Caco-2 (cell line): ENCODE measurements around the gene CCR3. TPM values are rescaled to one million over a fixed set of nuclear protein-coding genes. Genes with fewer than 3 reads are reported as not detected.

Experiments used
- BruUV-seq: library from RNA; stranded (reverse); fragments of 400-500 nt; replicated peaks from 2 replicates; lab custom pipeline; 2021; lab: Mats Ljungman, UMichigan
- CTCF ChIA-PET: fragments of 300-600 bp; sonication (Branson Sonifier 250); formaldehyde crosslinking; loops from one replicate; lab custom pipeline; 2022; ENCODE audit warnings: antibody characterized with exemption; lab: Charles Lee
- POLR2A ChIA-PET: fragments of 300-600 bp; sonication (Branson Sonifier 250); formaldehyde crosslinking; loops from one replicate; lab custom pipeline; 2022; ENCODE audit warnings: antibody characterized with exemption; lab: Charles Lee
- DNase-seq, 2 experiments: peaks; one replicate each; pipeline versions ENCODE4 v3.0.0 to v3.0.0-alpha.2; 2020 to 2022
- H3K27me3 ChIP-seq: replicated peaks from 2 replicates; pipeline ENCODE4 v1.6.0; 2011; ENCODE audit warnings: low read length; ENCODE audit not compliant: control insufficient read depth, insufficient read depth
- H3K36me3 ChIP-seq: 2 replicates; pipeline ENCODE4 v1.5.1; 2011; ENCODE audit warnings: low read length; ENCODE audit not compliant: control insufficient read depth, insufficient read depth
- H3K4me1 ChIP-seq: fragments of 250-450 bp; sonication (Bioruptor Pico); 2 replicates; pipeline ENCODE4 v1.5.1; 2020; ENCODE audit warnings: mild to moderate bottlenecking
- H3K4me3 ChIP-seq: 2 replicates; pipeline ENCODE4 v1.5.1; 2011; ENCODE audit warnings: low read depth, mild to moderate bottlenecking, control low read depth, low read length
- H3K9me3 ChIP-seq: fragments of 250-450 bp; sonication (Bioruptor Pico); 2 replicates; pipeline ENCODE4 v1.5.1; 2020; ENCODE audit warnings: mild to moderate bottlenecking, moderate library complexity
- H3K27ac Mint-ChIP-seq: one replicate; pipeline ENCODE4 v1.8.0; 2022; ENCODE audit warnings: mixed read lengths; ENCODE audit not compliant: unreplicated experiment
- H3K27me3 Mint-ChIP-seq: one replicate; pipeline ENCODE4 v1.8.0; 2022; ENCODE audit warnings: mixed read lengths; ENCODE audit not compliant: insufficient read depth, unreplicated experiment
- H3K36me3 Mint-ChIP-seq: one replicate; pipeline ENCODE4 v1.8.0; 2022; ENCODE audit warnings: mild to moderate bottlenecking, mixed read lengths; ENCODE audit not compliant: insufficient read depth, unreplicated experiment
- H3K4me1 Mint-ChIP-seq: one replicate; pipeline ENCODE4 v1.8.0; 2022; ENCODE audit warnings: low read depth, mixed read lengths; ENCODE audit not compliant: unreplicated experiment
- H3K4me3 Mint-ChIP-seq: one replicate; pipeline ENCODE4 v1.8.0; 2022; ENCODE audit warnings: mild to moderate bottlenecking, moderate library complexity, mixed read lengths; ENCODE audit not compliant: unreplicated experiment
- H3K9me3 Mint-ChIP-seq: one replicate; pipeline ENCODE4 v1.8.0; 2022; ENCODE audit warnings: mixed read lengths; ENCODE audit not compliant: unreplicated experiment
- CTCF ChIP-seq, 2 experiments: fragments of 200-600 bp in 1 of 2; IDR thresholded peaks; 1 replicate in 1 of 2; 2 replicates in 1 of 2; pipeline versions ENCODE4 v1.5.1 to v1.8.0; 2011 to 2022; ENCODE audit warnings: antibody characterized with exemption in 1 of 2, control low read depth in 1 of 2, inconsistent platforms in 1 of 2, low read depth in 1 of 2, low read length in 1 of 2, mild to moderate bottlenecking in 1 of 2, moderate library complexity in 1 of 2; ENCODE audit not compliant: insufficient read depth in 1 of 2, severe bottlenecking in 1 of 2, unreplicated experiment in 1 of 2
- intact Hi-C: fragments of 100-400 bp; cut with micrococcal nuclease; formaldehyde crosslinking; loops from one replicate; pipeline ENCODE4 v1.10.0; 2022; ENCODE audit not compliant: unreplicated experiment
- total RNA-seq: library from RNA; stranded (reverse); gene quantifications from 2 replicates; pipeline ENCODE4 v1.2.3, GENCODE V29; 2022

CCR3 gene
- total RNA-seq, 1 experiment from 2014 or later = 0.64 TPM

- H3K36me3 ChIP-seq = no peaks in the 10 kb centered on the region
- intact Hi-C loops = no loop called here
- Mint-ChIP-seq H3K4me1 (no peaks in the 10 kb centered on the region), H3K9me3 (no peaks in the 10 kb centered on the region), H3K36me3 (no peaks in the 10 kb centered on the region), H3K27ac (no peak overlapping the region), H3K27me3 (no peaks in the 10 kb centered on the region), H3K4me3 (no peak overlapping the region)
- H3K9me3 ChIP-seq = no peaks in the 10 kb centered on the region
- no peak for TF ChIP-seq CTCF (IDR thresholded peaks at IDR 0.05; ENCODE audit: insufficient read depth in 1 of 2, low read depth in 1 of 2, low read length in 1 of 2, severe bottlenecking in 1 of 2, unreplicated experiment in 1 of 2)
- no peaks in the 10 kb centered on the region for H3K27me3 ChIP-seq
- CTCF ChIA-PET = no interaction called here
- no peaks in the 10 kb centered on the region for H3K4me1 ChIP-seq
- BruUV-seq = no TSS peak
- POLR2A ChIA-PET = no interaction called here
- no peak for DNase-seq
- no peak overlapping the region for H3K4me3 ChIP-seq
These were observed 56.8 kb downstream of the CCR3 start for GRCh38 chr3:46298871-46299607.

- H3K4me1 ChIP-seq = no peaks in the 10 kb centered on the region
- intact Hi-C loops = no loop called here
- no peak overlapping the region for H3K4me3 ChIP-seq
- no peaks in the 10 kb centered on the region for H3K36me3 Mint-ChIP-seq
- H3K27me3 Mint-ChIP-seq = peaks cover 5% of the 10 kb centered on the region
- ChIA-PET CTCF (interaction anchor here (0.6 kb wide), 2 partner anchors 163 to 221 kb away, joined by 4 to 6 read pairs; no protein-coding TSS in a partner anchor), POLR2A (no interaction called here)
- no peak for DNase-seq
- BruUV-seq = no TSS peak
- TF ChIP-seq CTCF (IDR thresholded peaks at IDR 0.05; ENCODE audit: insufficient read depth in 1 of 2, low read depth in 1 of 2, low read length in 1 of 2, severe bottlenecking in 1 of 2, unreplicated experiment in 1 of 2) = no peak
- no peak overlapping the region for H3K4me3 Mint-ChIP-seq
- no peaks in the 10 kb centered on the region for H3K9me3 Mint-ChIP-seq
- H3K9me3 ChIP-seq = no peaks in the 10 kb centered on the region
- no peak overlapping the region for H3K27ac Mint-ChIP-seq
- H3K36me3 ChIP-seq = no peaks in the 10 kb centered on the region
- no peaks in the 10 kb centered on the region for H3K4me1 Mint-ChIP-seq
- H3K27me3 ChIP-seq = no peaks in the 10 kb centered on the region
These were observed 57.6 kb downstream of the CCR3 start for GRCh38 chr3:46299608-46300460.

GRCh38 chr3:46300461-46300789, 58.2 kb downstream of the CCR3 start:
- intact Hi-C loops = no loop called here
- Mint-ChIP-seq H3K4me1 (no peaks in the 10 kb centered on the region), H3K9me3 (no peaks in the 10 kb centered on the region), H3K27me3 (peaks cover 5% of the 10 kb centered on the region), H3K27ac (no peak overlapping the region), H3K4me3 (no peak overlapping the region), H3K36me3 (no peaks in the 10 kb centered on the region)
- Histone ChIP-seq H3K27me3 (no peaks in the 10 kb centered on the region), H3K36me3 (no peaks in the 10 kb centered on the region), H3K9me3 (no peaks in the 10 kb centered on the region), H3K4me3 (no peak overlapping the region), H3K4me1 (no peaks in the 10 kb centered on the region)
- CTCF ChIA-PET = interaction anchor here (0.6 kb wide), 2 partner anchors 162 to 221 kb away, joined by 4 to 6 read pairs; no protein-coding TSS in a partner anchor
- no peak for TF ChIP-seq CTCF (IDR thresholded peaks at IDR 0.05; ENCODE audit: insufficient read depth in 1 of 2, low read depth in 1 of 2, low read length in 1 of 2, severe bottlenecking in 1 of 2, unreplicated experiment in 1 of 2)
- BruUV-seq = no TSS peak
- no peak for DNase-seq
- POLR2A ChIA-PET = no interaction called here
